ENCODE measurements around the gene PHETA1.
A peak's percentile ranks its signal among the peaks of the same experiment; 100 is the strongest.

Gene PHETA1

GRCh38 chr12:111319600-111320257 lies 49.2 kb downstream of the PHETA1 start:
- DNase-seq = no peak

DNA sequence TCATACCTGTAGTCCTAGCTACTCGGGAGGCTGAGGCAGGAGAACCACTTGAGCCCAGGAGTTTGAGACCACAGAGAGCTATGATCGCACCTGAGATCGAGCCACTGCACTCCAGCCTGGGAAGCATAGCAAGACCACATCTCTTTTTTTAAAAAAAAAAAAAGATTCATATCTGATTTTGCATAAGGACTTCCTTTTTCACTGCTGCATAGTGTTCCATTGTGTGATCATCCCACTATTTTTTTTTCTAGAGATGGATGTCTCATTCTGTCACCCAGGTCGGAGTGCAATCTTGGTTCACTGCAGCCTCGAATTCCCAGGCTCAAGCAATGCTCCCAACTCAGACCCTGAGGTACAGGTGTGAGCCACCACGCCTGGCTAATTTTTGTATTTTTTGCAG lies 50.4 kb downstream of the PHETA1 start:
- DNase-seq = no peak

DNA sequence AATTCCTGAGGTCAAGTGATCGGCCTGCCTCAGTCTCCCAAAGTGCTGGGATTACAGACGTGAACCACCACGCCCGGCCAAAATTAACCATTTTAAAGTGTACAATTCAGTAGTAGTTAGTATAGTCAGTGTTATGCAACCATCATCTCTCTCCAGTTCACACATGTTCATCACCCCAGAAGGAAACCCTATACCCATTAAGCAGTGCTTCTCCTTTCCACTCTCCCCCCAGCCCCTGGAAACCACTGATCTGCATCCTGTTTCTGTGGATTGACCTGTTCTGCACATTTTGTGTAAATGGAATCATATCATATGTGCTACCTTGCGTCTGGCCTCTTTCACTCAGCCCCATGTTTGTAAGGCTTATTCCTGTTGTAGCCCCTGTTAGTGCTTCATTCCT lies 52.2 kb downstream of the PHETA1 start:
- DNase-seq = no peak

DNA sequence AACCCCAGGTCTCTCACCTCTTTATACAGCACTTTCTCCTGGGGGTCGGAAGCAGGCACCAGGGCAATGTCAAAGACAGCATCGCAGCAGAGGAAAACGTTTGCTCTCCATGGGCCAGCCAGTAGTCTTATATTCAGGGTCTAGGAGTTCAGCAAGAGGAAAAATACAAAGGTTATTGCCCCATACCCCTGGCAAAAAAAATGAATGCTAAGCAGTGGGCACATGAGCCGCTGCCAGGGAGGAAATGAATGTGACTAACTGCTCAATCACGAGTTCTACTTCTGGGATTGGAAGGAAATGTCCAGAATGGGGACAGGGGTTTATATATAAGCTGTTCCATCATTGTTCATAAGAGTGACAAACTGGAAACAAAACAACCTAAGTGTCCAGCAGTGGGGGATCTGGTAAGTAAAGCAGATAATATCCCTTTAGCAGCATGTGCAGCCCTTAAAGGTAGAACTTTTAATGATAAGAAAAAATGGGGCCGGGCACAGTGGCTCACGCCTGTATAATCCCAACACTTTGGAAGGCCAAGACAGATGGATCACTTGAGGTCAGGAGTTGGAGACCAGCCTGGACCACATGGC lies 53.8 kb downstream of the PHETA1 start:
- no peak for DNase-seq

GRCh38 chr12:111313833-111314259 lies 55.0 kb downstream of the PHETA1 start:
- DNase-seq = peak; percentile 28

GRCh38 chr12:111312708-111313107 lies 56.2 kb downstream of the PHETA1 start:
- no peak for DNase-seq

DNA sequence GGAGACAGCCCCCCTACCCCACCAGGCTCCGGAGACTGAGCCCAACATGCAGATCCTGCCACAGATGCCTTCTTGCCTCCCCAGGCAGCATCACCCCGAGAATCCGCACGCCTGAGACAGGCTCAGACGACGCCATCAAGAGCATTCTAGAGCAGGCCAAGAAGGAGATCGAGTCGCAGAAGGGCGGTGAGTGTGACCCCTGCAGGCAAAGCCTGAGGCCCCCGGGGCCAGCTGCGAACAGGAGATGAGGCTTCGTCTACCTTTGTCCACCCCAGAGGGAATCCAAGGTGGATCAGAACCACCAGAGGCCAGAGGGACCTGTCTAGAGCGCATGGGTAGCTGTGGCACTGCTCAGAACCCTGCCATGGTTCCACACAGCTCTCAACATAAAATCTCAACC lies 56.9 kb downstream of the PHETA1 start:
- no peak for DNase-seq

- DNase-seq = no peak
These were observed 57.9 kb downstream of the PHETA1 start for GRCh38 chr12:111311011-111311410.
